GM19025 (cell line): ENCODE measurements around the gene NKD2.

ENCODE experiments used
- ATAC-seq: cut with Tn5 transposase; IDR thresholded peaks from one replicate; pipeline ENCODE4 v1.9.1; 2021; ENCODE audit warnings: mild to moderate bottlenecking, low read depth, moderate library complexity; ENCODE audit not compliant: unreplicated experiment

The NKD2 gene

GRCh38 chr5:1028481-1029281 is 20.1 kb downstream of the NKD2 start:
- no peak for ATAC-seq

GRCh38 chr5:1029282-1029944 is 20.8 kb downstream of the NKD2 start:
- no peak for ATAC-seq

GRCh38 chr5:1029945-1030625 is 21.5 kb downstream of the NKD2 start:
- ATAC-seq = no peak

GRCh38 chr5:1030801-1031271 is 22.2 kb downstream of the NKD2 start:
- ATAC-seq = no peak

- no peak for ATAC-seq
Measured at GRCh38 chr5:1031306-1031959, 22.8 kb downstream of the NKD2 start.

- no peak for ATAC-seq
Measured at GRCh38 chr5:1032011-1032410, 23.4 kb downstream of the NKD2 start.

- no peak for ATAC-seq
Measured at GRCh38 chr5:1032551-1033027, 24.0 kb downstream of the NKD2 start.

- no peak for ATAC-seq
Measured at GRCh38 chr5:1033178-1033577, 24.6 kb downstream of the NKD2 start.

GRCh38 chr5:1033606-1034420 is 25.2 kb downstream of the NKD2 start:
- ATAC-seq = no peak

GRCh38 chr5:1034421-1034905 is 25.9 kb downstream of the NKD2 start:
- ATAC-seq = no peak

- ATAC-seq = no peak
Measured at GRCh38 chr5:1034986-1035385, 26.4 kb downstream of the NKD2 start.

- ATAC-seq = no peak
Measured at GRCh38 chr5:1035421-1036405, 27.1 kb downstream of the NKD2 start.

GRCh38 chr5:1036504-1037122 is 28.0 kb downstream of the NKD2 start:
- ATAC-seq = no peak

- ATAC-seq = no peak
Measured at GRCh38 chr5:1037123-1037670, 28.6 kb downstream of the NKD2 start.

GRCh38 chr5:1037671-1038416 is 29.2 kb downstream of the NKD2 start:
- no peak for ATAC-seq

GRCh38 chr5:1038417-1039209 is 30.0 kb downstream of the NKD2 start:
- ATAC-seq = no peak
